ENCODE measurements around the gene TBC1D1. TPM values are rescaled to one million over a fixed set of nuclear protein-coding genes. Genes with fewer than 3 reads are reported as not detected.

TBC1D1 gene
- total RNA-seq, 2 donors from 2014 or later, result 58.0 to 68.7 TPM

- no peak overlapping the region for H3K27ac Mint-ChIP-seq
- no peak overlapping the region for H3K4me3 Mint-ChIP-seq
- DNase-seq (no peak), ATAC-seq (replicated peaks in 1 of 2) (no peak)
- no peaks in the 10 kb centered on the region for H3K27me3 Mint-ChIP-seq (ENCODE audit: low read depth)
- H3K36me3 Mint-ChIP-seq (ENCODE audit: insufficient read depth in 2 of 2), result peaks cover 2 to 7% of the 10 kb centered on the region in 2 donors
- H3K9me3 Mint-ChIP-seq, result peaks cover 2 to 4% of the 10 kb centered on the region in 2 donors
- H3K4me1 Mint-ChIP-seq (ENCODE audit: low read depth), result peaks cover 41% of the 10 kb centered on the region
These were observed 279.7 kb downstream of the TBC1D1 start for GRCh38 chr4:38170338-38171169.

DNA sequence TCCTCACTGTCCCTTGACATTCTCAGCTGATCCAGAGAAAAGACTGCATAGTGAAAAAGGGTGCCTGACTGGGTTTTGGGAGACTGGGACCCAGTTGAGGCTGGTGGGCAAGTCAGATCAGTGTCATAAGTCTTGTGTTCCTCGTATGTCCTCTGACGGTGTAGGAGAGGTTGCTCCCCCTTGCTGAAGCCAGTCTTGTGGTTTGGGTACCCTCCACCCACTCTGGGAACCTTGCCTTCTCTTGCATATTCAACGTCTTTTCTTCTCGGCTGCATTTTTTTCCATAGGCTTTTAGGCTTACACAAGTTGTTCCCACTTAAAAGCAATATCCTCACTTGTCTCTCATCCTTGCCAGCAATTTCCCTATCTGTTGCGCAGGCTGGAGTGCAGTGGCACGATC, 281.2 kb downstream of the TBC1D1 start:
- H3K27me3 Mint-ChIP-seq (ENCODE audit: low read depth), result no peaks in the 10 kb centered on the region
- H3K27ac Mint-ChIP-seq, result no peak overlapping the region
- peaks cover 0 to 1% of the 10 kb centered on the region in 2 donors for H3K9me3 Mint-ChIP-seq
- ATAC-seq (replicated peaks in 1 of 2) (no peak), DNase-seq (no peak)
- H3K4me3 Mint-ChIP-seq, result no peak overlapping the region
- H3K36me3 Mint-ChIP-seq (ENCODE audit: insufficient read depth in 2 of 2), result no peaks in the 10 kb centered on the region
- H3K4me1 Mint-ChIP-seq (ENCODE audit: low read depth), result peaks cover 38% of the 10 kb centered on the region

DNA sequence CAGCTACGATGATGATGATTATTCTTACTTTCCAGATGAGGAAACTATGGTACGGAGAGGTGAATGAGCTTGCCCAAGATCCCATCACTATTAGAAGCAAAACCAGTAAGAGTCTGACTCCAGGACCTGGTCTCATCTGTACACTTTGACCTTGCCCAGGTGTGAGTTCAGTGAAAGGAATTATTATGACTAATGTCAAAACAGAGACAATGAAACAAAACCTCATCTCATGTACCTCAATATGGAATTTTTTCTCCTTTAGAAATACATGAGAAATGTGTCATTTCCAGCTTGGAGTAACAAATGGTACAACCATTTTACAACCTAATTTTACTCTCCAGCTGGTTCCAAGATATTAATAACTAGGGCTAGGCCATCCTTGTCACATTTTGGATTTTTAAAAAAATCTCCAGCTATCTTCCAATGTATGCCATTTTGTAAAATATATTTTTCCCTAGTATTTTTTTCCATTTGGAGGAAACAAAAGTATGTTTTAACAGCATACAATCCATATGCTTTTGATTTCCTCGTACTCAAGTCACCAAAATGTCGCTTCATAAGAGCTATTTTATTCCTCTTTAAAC, 283.1 kb downstream of the TBC1D1 start:
- Mint-ChIP-seq H3K9me3 (peaks cover 0 to 1% of the 10 kb centered on the region in 2 donors), H3K27ac (no peak overlapping the region), H3K27me3 (ENCODE audit: low read depth) (peaks cover 13% of the 10 kb centered on the region), H3K4me1 (ENCODE audit: low read depth) (peaks cover 54% of the 10 kb centered on the region), H3K4me3 (no peak overlapping the region), H3K36me3 (ENCODE audit: insufficient read depth in 2 of 2) (no peaks in the 10 kb centered on the region)
- DNase-seq (no peak), ATAC-seq (replicated peaks in 1 of 2) (no peak)

DNA sequence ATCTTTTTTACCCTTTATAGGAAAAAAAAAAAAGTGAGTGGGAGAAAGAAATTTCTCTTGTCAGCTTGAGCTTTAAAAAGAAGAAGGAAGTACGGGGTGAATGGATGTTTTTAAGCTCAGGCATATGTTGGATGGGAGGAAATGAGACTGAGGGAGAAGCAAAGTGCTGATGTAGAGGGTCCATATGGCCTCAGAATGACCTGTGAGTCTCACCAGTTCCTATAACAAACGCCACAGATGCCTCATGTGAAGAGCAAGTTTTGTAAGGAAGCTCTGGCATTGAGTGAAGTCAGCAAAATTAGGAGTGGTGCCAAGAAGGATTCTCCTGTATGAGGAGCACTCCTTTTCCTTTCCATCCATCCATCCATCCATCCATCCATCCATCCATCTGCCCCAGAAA, 283.9 kb downstream of the TBC1D1 start:
- peaks cover 55% of the 10 kb centered on the region for H3K4me1 Mint-ChIP-seq (ENCODE audit: low read depth)
- no peak for DNase-seq
- H3K4me3 Mint-ChIP-seq, result no peak overlapping the region
- no peak for ATAC-seq (replicated peaks in 1 of 2)
- no peak overlapping the region for H3K27ac Mint-ChIP-seq
- H3K9me3 Mint-ChIP-seq, result peaks cover 0 to 1% of the 10 kb centered on the region in 2 donors
- H3K36me3 Mint-ChIP-seq (ENCODE audit: insufficient read depth in 2 of 2), result no peaks in the 10 kb centered on the region
- H3K27me3 Mint-ChIP-seq (ENCODE audit: low read depth), result peaks cover 14% of the 10 kb centered on the region

GRCh38 chr4:38176165-38176564, 285.3 kb downstream of the TBC1D1 start:
- H3K36me3 Mint-ChIP-seq (ENCODE audit: insufficient read depth in 2 of 2), result no peaks in the 10 kb centered on the region
- peaks cover 55% of the 10 kb centered on the region for H3K4me1 Mint-ChIP-seq (ENCODE audit: low read depth)

DNA sequence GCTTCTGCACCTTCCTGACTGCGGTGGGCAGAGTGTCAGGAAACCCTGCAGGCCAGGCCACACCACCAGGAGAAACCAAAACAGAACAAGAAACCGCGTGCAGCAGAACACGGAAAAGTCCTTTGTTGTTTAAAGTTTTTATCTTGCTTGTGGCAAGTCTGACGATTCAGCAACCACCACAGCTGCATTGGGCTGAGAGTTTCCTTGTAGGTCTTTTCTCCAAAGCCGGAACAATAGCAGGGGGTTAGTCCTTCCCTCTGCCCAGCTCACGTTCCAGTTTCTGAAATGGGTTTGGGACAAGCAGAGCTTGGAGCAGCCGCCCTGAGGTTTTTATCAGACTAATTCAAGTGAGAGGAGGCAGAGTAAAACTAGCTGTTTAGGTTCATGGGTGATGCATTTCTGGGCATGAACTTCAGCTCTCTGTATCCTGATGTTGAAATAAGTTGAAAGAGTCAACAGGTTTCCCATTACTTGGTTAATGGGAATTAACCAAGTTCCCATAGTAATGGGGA, 286.2 kb downstream of the TBC1D1 start:
- Mint-ChIP-seq H3K27me3 (ENCODE audit: low read depth) (peaks cover 24% of the 10 kb centered on the region), H3K4me1 (ENCODE audit: low read depth) (peaks cover 53% of the 10 kb centered on the region), H3K4me3 (peak overlapping the region; percentile 52 to 62), H3K27ac (peak overlapping the region; percentile 56), H3K9me3 (peaks cover 0 to 1% of the 10 kb centered on the region in 2 donors), H3K36me3 (ENCODE audit: insufficient read depth in 2 of 2) (no peaks in the 10 kb centered on the region)
- ATAC-seq (replicated peaks in 1 of 2) (peak; percentile 65 to 74), DNase-seq (peak; percentile 49 to 50)

More at GRCh38 chr4:38176165-38176564, 285.3 kb downstream of the TBC1D1 start:
- Mint-ChIP-seq H3K27ac (peak overlapping the region; percentile 25), H3K9me3 (peaks cover 0 to 1% of the 10 kb centered on the region in 2 donors), H3K27me3 (ENCODE audit: low read depth) (peaks cover 21% of the 10 kb centered on the region), H3K4me3 (peak overlapping the region in 1 of 2 donors; percentile 43)
- DNase-seq, result no peak
- no peak for ATAC-seq (replicated peaks in 1 of 2)

DNA sequence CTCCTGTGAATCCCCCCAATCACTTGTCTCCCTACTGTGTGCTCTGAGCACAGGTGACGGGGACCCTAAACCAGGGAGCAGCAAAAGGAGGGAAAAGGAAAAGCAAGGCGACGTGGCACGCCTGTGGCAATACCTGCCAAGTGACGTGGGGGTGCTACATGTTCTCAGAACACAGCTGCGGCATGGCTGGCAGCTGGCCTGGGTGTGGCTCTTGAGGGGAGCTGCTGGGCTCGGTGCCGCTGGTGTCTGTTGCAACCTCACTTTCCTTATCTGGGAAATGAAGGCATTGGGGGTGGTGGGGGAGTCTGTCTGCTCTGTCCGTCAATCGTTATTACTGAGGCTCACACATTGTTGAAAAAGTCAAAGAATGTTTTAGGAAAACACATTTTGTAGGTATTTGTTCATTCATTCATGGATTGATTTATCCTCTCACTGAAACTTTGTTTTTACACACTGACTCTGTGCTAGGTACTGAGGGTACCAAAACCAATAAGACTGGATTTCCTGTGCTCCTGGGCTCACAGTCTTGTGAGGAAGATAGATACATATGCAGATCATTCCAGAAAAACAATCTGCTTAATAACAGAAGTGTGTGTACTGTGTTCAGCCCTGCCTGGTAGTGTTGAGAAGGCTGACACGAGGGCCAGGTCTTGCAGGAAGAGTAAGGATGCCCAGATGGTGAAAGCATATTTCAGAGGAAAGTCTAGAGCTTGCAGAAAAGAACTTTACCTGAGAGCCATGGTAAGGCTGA, 286.9 kb downstream of the TBC1D1 start:
- Mint-ChIP-seq H3K27me3 (ENCODE audit: low read depth) (peaks cover 24% of the 10 kb centered on the region), H3K36me3 (ENCODE audit: insufficient read depth in 2 of 2) (no peaks in the 10 kb centered on the region), H3K4me3 (peak overlapping the region; percentile 52 to 62), H3K9me3 (peaks cover 0 to under 1% of the 10 kb centered on the region in 2 donors), H3K27ac (peak overlapping the region; percentile 56), H3K4me1 (ENCODE audit: low read depth) (peaks cover 52% of the 10 kb centered on the region)
- ATAC-seq (replicated peaks in 1 of 2), result peak; percentile 61 to 68
- peak; percentile 44 to 53 for DNase-seq

- no peak overlapping the region for H3K4me3 Mint-ChIP-seq
- no peaks in the 10 kb centered on the region for H3K36me3 Mint-ChIP-seq (ENCODE audit: insufficient read depth in 2 of 2)
- no peaks in the 10 kb centered on the region for H3K9me3 Mint-ChIP-seq
- DNase-seq (no peak), ATAC-seq (replicated peaks in 1 of 2) (no peak)
- H3K27ac Mint-ChIP-seq, result peak overlapping the region; percentile 56
- peaks cover 24% of the 10 kb centered on the region for H3K27me3 Mint-ChIP-seq (ENCODE audit: low read depth)
- H3K4me1 Mint-ChIP-seq (ENCODE audit: low read depth), result peaks cover 59% of the 10 kb centered on the region
These were observed 287.6 kb downstream of the TBC1D1 start for GRCh38 chr4:38178392-38178995.

GRCh38 chr4:38179690-38180377, 288.9 kb downstream of the TBC1D1 start:
- H3K9me3 Mint-ChIP-seq, result no peaks in the 10 kb centered on the region
- ATAC-seq (replicated peaks in 1 of 2), result peak; percentile 62 to 65
- peak; percentile 67 to 78 for DNase-seq
- peaks cover 24% of the 10 kb centered on the region for H3K27me3 Mint-ChIP-seq (ENCODE audit: low read depth)
- no peaks in the 10 kb centered on the region for H3K36me3 Mint-ChIP-seq (ENCODE audit: insufficient read depth in 2 of 2)
- H3K27ac Mint-ChIP-seq, result no peak overlapping the region
- H3K4me3 Mint-ChIP-seq, result no peak overlapping the region
- peaks cover 52% of the 10 kb centered on the region for H3K4me1 Mint-ChIP-seq (ENCODE audit: low read depth)

- no peaks in the 10 kb centered on the region for H3K36me3 Mint-ChIP-seq (ENCODE audit: insufficient read depth in 2 of 2)
- H3K9me3 Mint-ChIP-seq, result no peaks in the 10 kb centered on the region
- H3K27ac Mint-ChIP-seq, result no peak overlapping the region
- peaks cover 24% of the 10 kb centered on the region for H3K27me3 Mint-ChIP-seq (ENCODE audit: low read depth)
- no peak for DNase-seq
- ATAC-seq (replicated peaks in 1 of 2), result no peak
- peaks cover 47% of the 10 kb centered on the region for H3K4me1 Mint-ChIP-seq (ENCODE audit: low read depth)
- no peak overlapping the region for H3K4me3 Mint-ChIP-seq
These were observed 289.6 kb downstream of the TBC1D1 start for GRCh38 chr4:38180456-38180855.

DNA sequence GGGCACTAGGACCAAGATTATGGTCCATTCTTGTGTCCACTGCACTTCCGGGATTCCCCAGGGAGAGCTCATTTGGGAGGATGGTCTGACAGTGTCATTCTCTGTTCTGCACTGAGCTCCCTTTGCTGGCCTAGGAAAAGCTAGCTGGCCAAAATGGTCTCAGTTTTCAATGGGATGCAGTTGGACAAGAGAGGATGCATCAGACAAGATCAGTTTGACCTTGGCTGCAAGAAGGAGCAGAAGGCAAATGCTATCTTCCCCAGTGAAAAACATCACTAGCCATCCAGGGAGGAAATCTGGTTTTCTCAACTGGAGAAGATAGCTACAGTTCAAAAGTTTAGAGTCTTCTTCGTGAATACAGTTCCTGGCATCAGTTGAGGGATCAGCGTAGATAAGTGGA, 290.4 kb downstream of the TBC1D1 start:
- H3K27ac Mint-ChIP-seq, result no peak overlapping the region
- no peak overlapping the region for H3K4me3 Mint-ChIP-seq
- no peaks in the 10 kb centered on the region for H3K9me3 Mint-ChIP-seq
- ATAC-seq (replicated peaks in 1 of 2) (no peak), DNase-seq (no peak)
- no peaks in the 10 kb centered on the region for H3K36me3 Mint-ChIP-seq (ENCODE audit: insufficient read depth in 2 of 2)
- peaks cover 40% of the 10 kb centered on the region for H3K4me1 Mint-ChIP-seq (ENCODE audit: low read depth)
- H3K27me3 Mint-ChIP-seq (ENCODE audit: low read depth), result peaks cover 24% of the 10 kb centered on the region

GRCh38 chr4:38182334-38182998, 291.6 kb downstream of the TBC1D1 start:
- no peaks in the 10 kb centered on the region for H3K36me3 Mint-ChIP-seq (ENCODE audit: insufficient read depth in 2 of 2)
- peaks cover 30% of the 10 kb centered on the region for H3K4me1 Mint-ChIP-seq (ENCODE audit: low read depth)
- H3K27ac Mint-ChIP-seq, result no peak overlapping the region
- ATAC-seq (replicated peaks in 1 of 2) (no peak), DNase-seq (no peak)
- H3K4me3 Mint-ChIP-seq, result no peak overlapping the region
- H3K9me3 Mint-ChIP-seq, result no peaks in the 10 kb centered on the region
- peaks cover 24% of the 10 kb centered on the region for H3K27me3 Mint-ChIP-seq (ENCODE audit: low read depth)
